Measurements from ENCODE around the gene LRRC59. TPM values are rescaled to one million over a fixed set of nuclear protein-coding genes. Genes with fewer than 3 reads are reported as not detected.

LRRC59 gene
- total and polyA plus RNA-seq, 2 of the 4 experiments (the other 2 are of a cell fraction), result 139 to 233 TPM

GRCh38 chr17:50437409-50437808, 40.1 kb upstream of the LRRC59 start:
- Histone ChIP-seq H4K5ac (ENCODE audit: low read depth, low read length) (no peak overlapping the region), H3K4ac (ENCODE audit: low read depth, low read length) (no peak overlapping the region), H2BK5ac (ENCODE audit: low read depth, low read length, poor library complexity, severe bottlenecking) (no peak overlapping the region), H4K8ac (ENCODE audit: low read depth in 2 of 2, low read length in 2 of 2) (no peak overlapping the region), H3K9ac (ENCODE audit: low read depth, low read length) (no peak overlapping the region), H2AK5ac (ENCODE audit: low read depth, low read length) (no peak overlapping the region), H3K36me3 (ENCODE audit: control insufficient read depth, insufficient read depth, low read length) (no peaks in the 10 kb centered on the region; the same call in 1 of the 2 replicates), H3K56ac (ENCODE audit: extremely low read depth, insufficient read depth, low read length) (no peak overlapping the region), H3K23ac (ENCODE audit: low read depth, low read length) (no peak overlapping the region), H3K4me3 (ENCODE audit: insufficient read depth, low read depth, low read length) (no peak overlapping the region), H2AK9ac (replicated peaks; ENCODE audit: low read depth, low read length, poor library complexity) (no peak overlapping the region), H3K27me3 (ENCODE audit: control insufficient read depth, insufficient read depth, low read length) (no peaks in the 10 kb centered on the region), H4K20me1 (ENCODE audit: insufficient read depth, low read length) (no peaks in the 10 kb centered on the region), H3K4me1 (ENCODE audit: control insufficient read depth, insufficient read depth, low read length) (no peaks in the 10 kb centered on the region), H3K9me1 (ENCODE audit: insufficient read depth, low read length) (peaks cover 10% of the 10 kb centered on the region), H2BK20ac (ENCODE audit: low read depth, low read length) (no peak overlapping the region), H3K4me2 (ENCODE audit: low read depth, low read length) (no peak overlapping the region), H4K91ac (ENCODE audit: insufficient read depth, low read depth, low read length) (no peak overlapping the region), H2BK15ac (ENCODE audit: low read depth, low read length) (no peak overlapping the region), H3K18ac (ENCODE audit: low read depth, low read length) (no peak overlapping the region), H2BK120ac (ENCODE audit: low read depth, low read length) (no peak overlapping the region), H3K14ac (replicated peaks; ENCODE audit: low read depth, low read length) (no peak overlapping the region), H2AFZ (replicated peaks; ENCODE audit: low read length, poor library complexity) (no peak overlapping the region), H3K27ac (ENCODE audit: insufficient read depth, low read length) (no peak overlapping the region), H3K9me3 (ENCODE audit: control insufficient read depth, insufficient read depth, low read length) (no peaks in the 10 kb centered on the region), H3K79me1 (ENCODE audit: low read depth in 1 of 2, low read length in 2 of 2) (peaks cover 4 to 19% of the 10 kb centered on the region in 2 experiments; a peak in 2 of 4 replicates)
- DNase-seq, result no peak
- POLR2A ChIA-PET (ENCODE audit: unreplicated experiment), result interaction anchor here (1.9 kb wide), 1 partner anchor 11 kb away, joined by 7 read pairs; the partner anchor contains the start of gene ACSF2
- WGBS, 2 experiments (ENCODE audit: extremely low coverage in 2 of 2, insufficient read length in 1 of 2), result 100% methylated on average over 2 of the region's 4 CpGs; no CpG with 5 or more reads in 1 of the 2 experiments
- no TSS peak for BruUV-seq (replicated peaks)
- CTCF ChIA-PET, result interaction anchor here (1.7 kb wide), 1 partner anchor 39 kb away, joined by 3 read pairs; no protein-coding TSS in a partner anchor
- in situ Hi-C loops (cut with MboI; ENCODE audit: low sequenced_read_pairs) (no loop called here), dilution Hi-C loops (cut with HindIII; ENCODE audit: low sequenced_read_pairs, unreplicated experiment) (no loop called here), intact Hi-C loops (cut with micrococcal nuclease) (no loop called here)
- TF ChIP-seq MAZ (IDR thresholded peaks at IDR 0.05; ENCODE audit: borderline replicate concordance, low read depth, low read length) (no peak), CHD1 (IDR thresholded peaks at IDR 0.05; ENCODE audit: low read depth, low read length) (no peak), CEBPB (IDR thresholded peaks at IDR 0.05; ENCODE audit: low read depth, low read length) (no peak), BHLHE40 (IDR thresholded peaks at IDR 0.05; ENCODE audit: low read depth, low read length) (no peak), NFE2L2 (IDR thresholded peaks at IDR 0.05; ENCODE audit: low read depth, low read length) (no peak), ELK1 (IDR thresholded peaks at IDR 0.05; ENCODE audit: borderline replicate concordance, low read depth, low read length) (no peak), RFX5 (IDR thresholded peaks at IDR 0.05; ENCODE audit: low read depth, low read length) (no peak), FOS (IDR thresholded peaks at IDR 0.05; ENCODE audit: low read depth, low read length) (no peak), RAD21 (IDR thresholded peaks at IDR 0.05; ENCODE audit: low read length) (no peak), MXI1 (IDR thresholded peaks at IDR 0.05; ENCODE audit: borderline replicate concordance, low read depth, low read length) (no peak), USF2 (IDR thresholded peaks at IDR 0.05; ENCODE audit: low read depth, low read length) (no peak), MAFK (IDR thresholded peaks at IDR 0.05; ENCODE audit: low read depth, low read length) (no peak), SMC3 (IDR thresholded peaks at IDR 0.05; ENCODE audit: low read depth, low read length) (no peak), POLR2A (IDR thresholded peaks at IDR 0.05; ENCODE audit: low read depth, low read length) (no peak), RCOR1 (IDR thresholded peaks at IDR 0.05; ENCODE audit: insufficient replicate concordance, low read length) (no peak)
- TF ChIP-seq, protein P1, sequence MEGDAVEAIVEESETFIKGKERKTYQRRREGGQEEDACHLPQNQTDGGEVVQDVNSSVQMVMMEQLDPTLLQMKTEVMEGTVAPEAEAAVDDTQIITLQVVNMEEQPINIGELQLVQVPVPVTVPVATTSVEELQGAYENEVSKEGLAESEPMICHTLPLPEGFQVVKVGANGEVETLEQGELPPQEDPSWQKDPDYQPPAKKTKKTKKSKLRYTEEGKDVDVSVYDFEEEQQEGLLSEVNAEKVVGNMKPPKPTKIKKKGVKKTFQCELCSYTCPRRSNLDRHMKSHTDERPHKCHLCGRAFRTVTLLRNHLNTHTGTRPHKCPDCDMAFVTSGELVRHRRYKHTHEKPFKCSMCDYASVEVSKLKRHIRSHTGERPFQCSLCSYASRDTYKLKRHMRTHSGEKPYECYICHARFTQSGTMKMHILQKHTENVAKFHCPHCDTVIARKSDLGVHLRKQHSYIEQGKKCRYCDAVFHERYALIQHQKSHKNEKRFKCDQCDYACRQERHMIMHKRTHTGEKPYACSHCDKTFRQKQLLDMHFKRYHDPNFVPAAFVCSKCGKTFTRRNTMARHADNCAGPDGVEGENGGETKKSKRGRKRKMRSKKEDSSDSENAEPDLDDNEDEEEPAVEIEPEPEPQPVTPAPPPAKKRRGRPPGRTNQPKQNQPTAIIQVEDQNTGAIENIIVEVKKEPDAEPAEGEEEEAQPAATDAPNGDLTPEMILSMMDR (conservative IDR thresholded peaks at IDR 0.05; ENCODE audit: low read depth, low read length), result no peak
- no peak for ATAC-seq (ENCODE audit: low read depth)
